ENCODE measurements around the gene SLC24A3.

DNA sequence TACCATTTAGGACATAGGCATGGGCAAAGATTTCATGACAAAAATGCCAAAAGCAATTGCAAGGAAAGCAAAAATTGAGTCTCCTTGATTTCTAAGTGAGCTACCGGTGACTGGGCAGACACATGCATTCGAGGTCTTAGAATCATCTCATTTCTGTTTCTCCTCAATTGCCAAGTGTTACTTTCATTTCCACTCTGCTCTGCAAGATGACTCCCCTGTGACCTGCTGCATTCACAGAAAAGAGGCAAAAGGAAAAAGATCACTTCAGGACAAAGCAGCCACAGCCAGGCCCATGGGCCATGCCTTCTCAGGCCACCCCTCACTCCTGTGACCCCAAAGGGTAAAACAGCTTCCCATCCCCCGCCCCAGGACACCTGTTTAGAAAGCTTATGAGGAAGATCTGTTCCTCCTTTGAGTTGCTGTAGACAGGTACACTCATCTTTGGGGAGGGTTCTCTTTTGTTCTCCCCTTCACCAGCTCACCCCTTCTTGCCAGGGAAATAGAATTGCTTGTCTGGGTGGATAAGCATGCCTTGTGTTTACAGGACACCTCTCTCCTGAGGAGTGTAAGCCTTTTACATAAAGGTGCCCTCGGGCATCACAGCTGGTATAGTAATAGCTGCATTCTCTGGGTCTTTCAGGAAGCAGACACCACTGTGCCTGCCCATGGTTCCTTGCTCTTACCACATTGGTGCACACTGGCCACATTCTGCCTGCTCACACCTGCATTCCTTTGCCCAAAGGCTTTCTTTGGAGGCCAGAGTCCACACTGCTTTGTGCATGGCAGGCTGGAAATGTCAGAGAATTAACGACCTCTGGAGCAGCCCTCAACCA lies 105.0 kb downstream of the SLC24A3 start:
- TF ChIP-seq, protein P1, sequence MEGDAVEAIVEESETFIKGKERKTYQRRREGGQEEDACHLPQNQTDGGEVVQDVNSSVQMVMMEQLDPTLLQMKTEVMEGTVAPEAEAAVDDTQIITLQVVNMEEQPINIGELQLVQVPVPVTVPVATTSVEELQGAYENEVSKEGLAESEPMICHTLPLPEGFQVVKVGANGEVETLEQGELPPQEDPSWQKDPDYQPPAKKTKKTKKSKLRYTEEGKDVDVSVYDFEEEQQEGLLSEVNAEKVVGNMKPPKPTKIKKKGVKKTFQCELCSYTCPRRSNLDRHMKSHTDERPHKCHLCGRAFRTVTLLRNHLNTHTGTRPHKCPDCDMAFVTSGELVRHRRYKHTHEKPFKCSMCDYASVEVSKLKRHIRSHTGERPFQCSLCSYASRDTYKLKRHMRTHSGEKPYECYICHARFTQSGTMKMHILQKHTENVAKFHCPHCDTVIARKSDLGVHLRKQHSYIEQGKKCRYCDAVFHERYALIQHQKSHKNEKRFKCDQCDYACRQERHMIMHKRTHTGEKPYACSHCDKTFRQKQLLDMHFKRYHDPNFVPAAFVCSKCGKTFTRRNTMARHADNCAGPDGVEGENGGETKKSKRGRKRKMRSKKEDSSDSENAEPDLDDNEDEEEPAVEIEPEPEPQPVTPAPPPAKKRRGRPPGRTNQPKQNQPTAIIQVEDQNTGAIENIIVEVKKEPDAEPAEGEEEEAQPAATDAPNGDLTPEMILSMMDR (IDR thresholded peaks at IDR 0.05; ENCODE audit: low read depth, low read length) = no peak
- no peak for TF ChIP-seq MYC (IDR thresholded peaks at IDR 0.05; ENCODE audit: low read depth, low read length)
- no peak for TF ChIP-seq POLR2A (IDR thresholded peaks at IDR 0.05; ENCODE audit: extremely low read depth, insufficient read length)

Measured in NB4 (cell line).